Neural progenitor cell (in vitro differentiated cells): ENCODE data around the gene TEKT2. TPM values are rescaled to one million over a fixed set of nuclear protein-coding genes. Genes with fewer than 3 reads are reported as not detected.

Experiments
- DNase-seq: peaks from one replicate; pipeline ENCODE4 v3.0.0-alpha.2; 2016; ENCODE audit warnings: low spot score
- H2AFZ ChIP-seq: fragments of 200-600 bp; sonication (generic); replicated peaks from 2 replicates; pipeline ENCODE4 v1.6.1; 2016; ENCODE audit warnings: antibody characterized with exemption
- H3F3A ChIP-seq: fragments of 200-600 bp; sonication (generic); 2 replicates; pipeline ENCODE4 v1.6.1; 2016; ENCODE audit warnings: antibody characterized with exemption, low read depth
- H3K27ac ChIP-seq: fragments of 200-600 bp; sonication (generic); 2 replicates; pipeline ENCODE4 v1.5.1; 2016; ENCODE audit warnings: mild to moderate bottlenecking
- H3K27me3 ChIP-seq: fragments of 200-600 bp; sonication (generic); 2 replicates; pipeline ENCODE4 v1.6.1; 2016; ENCODE audit warnings: mild to moderate bottlenecking, moderate library complexity
- H3K36me3 ChIP-seq: fragments of 200-600 bp; sonication (generic); 2 replicates; pipeline ENCODE4 v1.5.1; 2016
- H3K4me1 ChIP-seq: fragments of 200-600 bp; sonication (generic); 2 replicates; pipeline ENCODE4 v1.6.1; 2016; ENCODE audit warnings: mixed run types
- H3K4me2 ChIP-seq: fragments of 200-600 bp; sonication (generic); 2 replicates; pipeline ENCODE4 v1.6.1; 2016
- H3K4me3 ChIP-seq: fragments of 200-600 bp; sonication (generic); 2 replicates; pipeline ENCODE4 v1.5.1; 2016
- H3K79me2 ChIP-seq: fragments of 200-600 bp; sonication (generic); 2 replicates; pipeline ENCODE4 v1.6.1; 2016; ENCODE audit warnings: low read depth
- H3K9ac ChIP-seq: fragments of 200-600 bp; sonication (generic); 2 replicates; pipeline ENCODE4 v1.6.1; 2016
- H3K9me3 ChIP-seq: fragments of 200-600 bp; sonication (generic); 2 replicates; pipeline ENCODE4 v1.5.1; 2016; ENCODE audit warnings: low read depth
- H4K20me1 ChIP-seq: fragments of 200-600 bp; sonication (generic); 2 replicates; pipeline ENCODE4 v1.6.1; 2016; ENCODE audit warnings: low read depth
- H3K27ac Mint-ChIP-seq: 3 replicates; pipeline ENCODE4 v1.8.0; 2021; ENCODE audit warnings: mixed read lengths
- H3K27me3 Mint-ChIP-seq: 2 replicates; pipeline ENCODE4 v1.8.0; 2022; ENCODE audit warnings: low read depth, mild to moderate bottlenecking, inconsistent platforms, moderate library complexity, mixed read lengths; ENCODE audit not compliant: insufficient read depth
- H3K36me3 Mint-ChIP-seq: 3 replicates; pipeline ENCODE4 v1.8.0; 2021; ENCODE audit warnings: mixed read lengths
- H3K4me1 Mint-ChIP-seq: 3 replicates; pipeline ENCODE4 v1.8.0; 2021; ENCODE audit warnings: mixed read lengths
- H3K4me3 Mint-ChIP-seq: 3 replicates; pipeline ENCODE4 v1.8.0; 2021; ENCODE audit warnings: mild to moderate bottlenecking, moderate library complexity, mixed read lengths
- H3K9me3 Mint-ChIP-seq: 3 replicates; pipeline ENCODE4 v1.8.0; 2020; ENCODE audit warnings: mixed read lengths
- EZH2 ChIP-seq: fragments of 200-600 bp; sonication (generic); IDR thresholded peaks from 2 replicates; pipeline ENCODE4 v1.6.1; 2017; ENCODE audit warnings: antibody characterized with exemption, mild to moderate bottlenecking, moderate library complexity
- EZH2phosphoT487 ChIP-seq: fragments of 200-600 bp; sonication (generic); IDR thresholded peaks from 2 replicates; pipeline ENCODE4 v1.6.1; 2017; ENCODE audit warnings: antibody characterized with exemption
- total RNA-seq: library from RNA; depleted of rRNA; stranded (reverse); fragments of >200 nt; gene quantifications from 2 replicates; pipeline ENCODE4 v1.2.3, GENCODE V29; 2015; ENCODE audit warnings: low replicate concordance
- TF ChIP-seq, protein P1 (sequence below): fragments of 200-600 bp; sonication (generic); IDR thresholded peaks from 2 replicates; pipeline ENCODE4 v1.5.1; 2017; ENCODE audit warnings: antibody characterized with exemption, mild to moderate bottlenecking

Gene TEKT2
- total RNA-seq, 1 donor from 2014 or later, result 2.7 TPM

DNA sequence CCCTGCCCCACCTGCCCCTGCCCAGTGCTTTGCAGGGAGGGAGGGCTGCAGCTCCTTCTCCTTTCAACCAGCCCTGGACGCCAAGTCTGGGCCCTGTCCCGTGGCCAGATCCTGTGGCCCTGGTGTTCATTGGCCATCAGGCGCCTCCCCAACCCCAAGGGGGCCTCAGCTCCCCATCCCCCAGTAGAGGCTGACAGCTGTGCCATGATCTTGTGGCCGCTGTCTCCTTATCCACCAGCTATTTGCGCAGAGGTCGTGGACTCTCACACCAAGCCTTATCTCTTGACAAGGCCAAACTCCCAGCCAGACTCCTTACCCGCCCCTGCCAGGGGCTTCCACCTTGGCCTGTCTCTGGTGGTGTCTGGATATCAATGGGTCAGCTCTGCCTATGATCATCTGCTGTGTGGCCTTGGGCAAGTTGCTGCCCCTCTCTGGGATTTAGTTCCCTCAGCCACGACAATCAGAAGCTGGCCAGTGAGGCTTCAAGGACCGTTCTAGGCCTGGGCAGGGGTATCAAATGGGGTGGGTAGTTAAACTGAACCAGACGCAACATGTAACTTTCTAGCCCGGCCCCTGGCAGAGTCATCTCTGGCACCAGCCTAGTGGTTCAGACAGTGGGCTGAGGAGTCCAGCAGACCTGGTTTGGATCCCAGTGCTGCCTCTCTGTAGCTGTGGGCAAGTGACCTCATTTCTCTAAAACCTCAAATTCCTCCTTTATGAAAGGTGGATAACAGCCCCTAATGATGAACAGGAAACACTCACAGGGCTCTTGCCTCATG lies 44.4 kb downstream of the TEKT2 start:
- Histone ChIP-seq H3K79me2 (no peaks in the 10 kb centered on the region), H3K4me3 (no peak overlapping the region), H3K27ac (no peak overlapping the region), H4K20me1 (peaks cover 14% of the 10 kb centered on the region), H3K9me3 (no peaks in the 10 kb centered on the region), H3F3A (no peaks in the 10 kb centered on the region), H3K4me2 (no peak overlapping the region), H3K4me1 (peaks cover 3% of the 10 kb centered on the region), H3K9ac (no peak overlapping the region), H3K36me3 (no peaks in the 10 kb centered on the region), H2AFZ (no peak overlapping the region), H3K27me3 (peaks cover 37% of the 10 kb centered on the region)
- Mint-ChIP-seq H3K4me3 (no peak overlapping the region), H3K27me3 (peaks cover 25% of the 10 kb centered on the region), H3K9me3 (peaks cover 2% of the 10 kb centered on the region), H3K27ac (no peak overlapping the region), H3K36me3 (peaks cover 2% of the 10 kb centered on the region), H3K4me1 (peaks cover 18% of the 10 kb centered on the region)
- no peak for DNase-seq
- TF ChIP-seq EZH2phosphoT487 (no peak), EZH2 (no peak)
- TF ChIP-seq, protein P1, sequence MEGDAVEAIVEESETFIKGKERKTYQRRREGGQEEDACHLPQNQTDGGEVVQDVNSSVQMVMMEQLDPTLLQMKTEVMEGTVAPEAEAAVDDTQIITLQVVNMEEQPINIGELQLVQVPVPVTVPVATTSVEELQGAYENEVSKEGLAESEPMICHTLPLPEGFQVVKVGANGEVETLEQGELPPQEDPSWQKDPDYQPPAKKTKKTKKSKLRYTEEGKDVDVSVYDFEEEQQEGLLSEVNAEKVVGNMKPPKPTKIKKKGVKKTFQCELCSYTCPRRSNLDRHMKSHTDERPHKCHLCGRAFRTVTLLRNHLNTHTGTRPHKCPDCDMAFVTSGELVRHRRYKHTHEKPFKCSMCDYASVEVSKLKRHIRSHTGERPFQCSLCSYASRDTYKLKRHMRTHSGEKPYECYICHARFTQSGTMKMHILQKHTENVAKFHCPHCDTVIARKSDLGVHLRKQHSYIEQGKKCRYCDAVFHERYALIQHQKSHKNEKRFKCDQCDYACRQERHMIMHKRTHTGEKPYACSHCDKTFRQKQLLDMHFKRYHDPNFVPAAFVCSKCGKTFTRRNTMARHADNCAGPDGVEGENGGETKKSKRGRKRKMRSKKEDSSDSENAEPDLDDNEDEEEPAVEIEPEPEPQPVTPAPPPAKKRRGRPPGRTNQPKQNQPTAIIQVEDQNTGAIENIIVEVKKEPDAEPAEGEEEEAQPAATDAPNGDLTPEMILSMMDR, result no peak

- H3K9ac ChIP-seq, result no peak overlapping the region
- Mint-ChIP-seq H3K4me1 (peaks cover 15% of the 10 kb centered on the region), H3K36me3 (peaks cover 2% of the 10 kb centered on the region), H3K27ac (no peak overlapping the region), H3K27me3 (peaks cover 20% of the 10 kb centered on the region), H3K4me3 (no peak overlapping the region), H3K9me3 (peaks cover 2% of the 10 kb centered on the region)
- no peaks in the 10 kb centered on the region for H3K79me2 ChIP-seq
- peaks cover 31% of the 10 kb centered on the region for H3K27me3 ChIP-seq
- H3F3A ChIP-seq, result no peaks in the 10 kb centered on the region
- no peak overlapping the region for H3K4me2 ChIP-seq
- H2AFZ ChIP-seq, result no peak overlapping the region
- H3K4me3 ChIP-seq, result no peak overlapping the region
- no peak overlapping the region for H3K27ac ChIP-seq
- DNase-seq, result no peak
- no peaks in the 10 kb centered on the region for H3K36me3 ChIP-seq
- peaks cover 14% of the 10 kb centered on the region for H4K20me1 ChIP-seq
- no peak for TF ChIP-seq EZH2
- TF ChIP-seq, protein P1, result no peak
- no peak for TF ChIP-seq EZH2phosphoT487
- no peaks in the 10 kb centered on the region for H3K9me3 ChIP-seq
- peaks cover 3% of the 10 kb centered on the region for H3K4me1 ChIP-seq
Measured at GRCh38 chr1:36128905-36129206, 45.0 kb downstream of the TEKT2 start.

GRCh38 chr1:36132029-36132428 lies 48.1 kb downstream of the TEKT2 start:
- Histone ChIP-seq H3K4me2 (no peak overlapping the region), H3K4me3 (no peak overlapping the region), H3K4me1 (no peaks in the 10 kb centered on the region), H3K9ac (no peak overlapping the region), H4K20me1 (no peaks in the 10 kb centered on the region), H3K9me3 (no peaks in the 10 kb centered on the region), H3K79me2 (no peaks in the 10 kb centered on the region), H3K27ac (no peak overlapping the region), H3K27me3 (no peaks in the 10 kb centered on the region), H3F3A (no peaks in the 10 kb centered on the region), H3K36me3 (no peaks in the 10 kb centered on the region), H2AFZ (no peak overlapping the region)
- Mint-ChIP-seq H3K27ac (no peak overlapping the region), H3K9me3 (no peaks in the 10 kb centered on the region), H3K27me3 (peaks cover 4% of the 10 kb centered on the region), H3K4me3 (no peak overlapping the region), H3K4me1 (peaks cover 7% of the 10 kb centered on the region), H3K36me3 (no peaks in the 10 kb centered on the region)
- TF ChIP-seq, protein P1, result no peak
- TF ChIP-seq EZH2 (no peak), EZH2phosphoT487 (no peak)
- no peak for DNase-seq
